SK-N-MC (cell line): Measurements from ENCODE around the gene SHISA2.

Experiments
- DNase-seq: peaks from one replicate; pipeline ENCODE4 v3.0.0-alpha.2; 2011; ENCODE audit warnings: low read depth, low spot score
- H3K27ac ChIP-seq: fragments of 200-600 bp; sonication (generic); 2 replicates; pipeline ENCODE4 v1.5.1; 2016; ENCODE audit warnings: mixed run types
- H3K36me3 ChIP-seq: fragments of 200-600 bp; sonication (generic); 2 replicates; pipeline ENCODE4 v1.6.1; 2017; ENCODE audit warnings: antibody characterized with exemption, low read length, mixed read lengths; ENCODE audit not compliant: insufficient read depth
- H3K4me3 ChIP-seq: fragments of 200-600 bp; sonication (generic); 2 replicates; pipeline ENCODE4 v1.5.1; 2016
- H3K9ac ChIP-seq: fragments of 200-600 bp; sonication (generic); 2 replicates; pipeline ENCODE4 v1.8.0; 2017; ENCODE audit warnings: mixed run types, mixed read lengths; ENCODE audit not compliant: insufficient read length
- H3K9me3 ChIP-seq: fragments of 200-600 bp; sonication (generic); 2 replicates; pipeline ENCODE4 v1.6.1; 2017; ENCODE audit warnings: low read depth, mild to moderate bottlenecking, antibody characterized with exemption, low read length, moderate library complexity, mixed read lengths
- EZH2 ChIP-seq: fragments of 200-600 bp; sonication (generic); IDR thresholded peaks from one replicate; pipeline ENCODE4 v1.6.1; 2017; ENCODE audit warnings: antibody characterized with exemption
- FOXP2 ChIP-seq: optimal IDR thresholded peaks from 2 replicates; pipeline ENCODE3; 2011; ENCODE audit warnings: mild to moderate bottlenecking, moderate library complexity; ENCODE audit not compliant: insufficient read depth; ENCODE audit errors: extremely low read length, control extremely low read depth
- POLR2AphosphoS5 ChIP-seq: IDR thresholded peaks from 2 replicates; pipeline ENCODE4 v1.6.1; 2012; ENCODE audit warnings: mild to moderate bottlenecking, low read depth, low read length, borderline replicate concordance

The SHISA2 gene

DNA sequence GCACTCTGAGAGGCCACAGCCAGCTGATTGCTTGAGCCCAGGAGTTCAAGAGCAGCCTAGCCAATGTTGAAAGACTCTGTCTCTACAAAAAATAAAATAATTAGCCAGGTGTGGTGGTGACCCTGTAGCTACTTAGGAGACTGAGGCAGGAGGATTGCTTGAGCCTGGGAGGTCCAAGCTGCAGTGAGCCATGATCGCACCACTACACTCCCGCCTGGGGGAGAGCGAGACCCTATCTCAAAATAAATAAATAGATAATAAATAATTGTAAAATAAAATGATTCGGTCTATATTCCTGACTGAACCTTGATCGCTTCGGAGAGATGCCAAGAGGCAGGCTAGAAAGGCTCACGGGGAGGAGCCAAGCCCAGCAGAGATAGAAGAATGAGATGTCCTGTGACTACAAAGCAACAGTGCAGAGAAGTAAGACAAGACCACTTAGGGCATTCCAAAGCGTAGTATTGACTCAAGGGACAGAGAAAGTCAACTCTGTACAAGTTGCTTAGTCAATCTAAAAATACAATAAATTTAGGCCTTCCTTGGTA lies 12.8 kb downstream of the SHISA2 start:
- no peaks in the 10 kb centered on the region for H3K36me3 ChIP-seq
- H3K9me3 ChIP-seq: no peaks in the 10 kb centered on the region
- no peak overlapping the region for H3K27ac ChIP-seq
- no peak for DNase-seq
- TF ChIP-seq FOXP2 (no peak), EZH2 (no peak), POLR2AphosphoS5 (no peak)
- H3K9ac ChIP-seq: no peak overlapping the region
- H3K4me3 ChIP-seq: no peak overlapping the region

DNA sequence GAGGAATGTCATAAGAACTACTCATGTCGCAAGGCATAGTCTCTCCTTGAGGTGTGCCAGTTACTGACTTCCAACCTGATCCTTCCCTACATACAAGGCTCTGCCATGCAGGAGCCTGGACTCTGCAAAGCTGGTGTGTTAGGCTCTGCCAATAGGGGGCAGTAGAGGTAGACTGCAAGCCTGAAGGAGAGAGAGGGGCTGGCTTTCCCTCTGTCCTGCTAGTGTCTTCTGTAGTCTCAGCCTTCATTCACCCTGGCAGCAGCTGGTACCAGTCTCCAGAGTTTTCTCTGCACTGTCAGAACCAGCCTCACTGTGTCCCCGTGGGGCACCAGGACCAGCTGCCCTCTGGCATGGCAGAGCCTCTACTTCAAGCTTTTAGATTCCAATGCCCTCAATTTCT lies 14.5 kb downstream of the SHISA2 start:
- no peaks in the 10 kb centered on the region for H3K36me3 ChIP-seq
- no peak overlapping the region for H3K9ac ChIP-seq
- H3K4me3 ChIP-seq: no peak overlapping the region
- no peaks in the 10 kb centered on the region for H3K9me3 ChIP-seq
- no peak for DNase-seq
- TF ChIP-seq POLR2AphosphoS5: no peak
- TF ChIP-seq FOXP2: no peak
- TF ChIP-seq EZH2: no peak
- no peak overlapping the region for H3K27ac ChIP-seq

DNA sequence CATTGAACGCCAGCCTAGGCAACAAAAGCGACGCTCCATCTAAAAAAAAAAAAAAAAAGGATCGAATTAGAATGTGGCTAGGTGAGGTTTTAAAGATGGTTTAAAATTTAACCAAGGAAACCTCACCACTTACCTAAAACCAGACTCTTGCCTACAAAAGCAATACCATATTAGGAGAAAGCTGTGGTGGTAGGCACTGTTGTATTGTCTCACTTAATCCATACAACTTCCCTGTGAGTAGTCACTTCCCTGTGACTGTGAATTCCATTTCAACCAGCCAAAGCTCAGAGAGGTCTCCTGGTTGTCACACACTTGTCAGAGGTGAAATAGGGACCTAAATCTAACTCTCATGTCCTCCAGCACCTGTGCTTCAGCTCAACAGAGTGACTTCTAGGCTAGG lies 15.4 kb downstream of the SHISA2 start:
- TF ChIP-seq POLR2AphosphoS5 (no peak), FOXP2 (no peak), EZH2 (no peak)
- H3K9ac ChIP-seq: no peak overlapping the region
- no peak for DNase-seq
- H3K9me3 ChIP-seq: no peaks in the 10 kb centered on the region
- H3K27ac ChIP-seq: no peak overlapping the region
- no peak overlapping the region for H3K4me3 ChIP-seq
- no peaks in the 10 kb centered on the region for H3K36me3 ChIP-seq

DNA sequence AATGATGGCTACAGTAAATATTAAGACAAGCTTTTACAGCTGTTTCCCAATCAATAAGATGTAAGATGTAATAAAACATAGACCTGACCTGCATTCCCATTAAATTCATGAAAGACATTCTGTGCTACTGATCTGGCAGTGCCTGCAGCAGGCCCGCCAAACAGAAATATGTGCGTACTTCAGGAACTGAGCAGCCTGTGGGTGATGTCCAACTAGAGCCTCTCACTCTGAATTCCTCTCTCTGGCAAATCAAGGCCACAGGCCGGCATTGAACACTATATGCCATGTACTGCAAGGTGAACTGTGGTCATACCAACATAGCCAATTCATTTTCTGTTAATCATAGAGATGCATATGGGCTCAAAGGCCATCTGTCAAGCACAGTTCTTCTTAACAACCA lies 17.8 kb downstream of the SHISA2 start:
- Histone ChIP-seq H3K36me3 (no peaks in the 10 kb centered on the region), H3K4me3 (no peak overlapping the region), H3K27ac (no peak overlapping the region), H3K9ac (no peak overlapping the region), H3K9me3 (no peaks in the 10 kb centered on the region)
- no peak for TF ChIP-seq FOXP2
- TF ChIP-seq EZH2: no peak
- no peak for DNase-seq

GRCh38 chr13:26030331-26030730 lies 21.5 kb downstream of the SHISA2 start:
- no peak for TF ChIP-seq POLR2AphosphoS5
- TF ChIP-seq EZH2: no peak
- TF ChIP-seq FOXP2: no peak
- H3K27ac ChIP-seq: no peak overlapping the region
- H3K36me3 ChIP-seq: no peaks in the 10 kb centered on the region
- no peak overlapping the region for H3K4me3 ChIP-seq
- no peak overlapping the region for H3K9ac ChIP-seq
- DNase-seq: no peak
- H3K9me3 ChIP-seq: no peaks in the 10 kb centered on the region

GRCh38 chr13:26029581-26030136 lies 22.2 kb downstream of the SHISA2 start:
- H3K9ac ChIP-seq: no peak overlapping the region
- DNase-seq: no peak
- no peak overlapping the region for H3K4me3 ChIP-seq
- no peaks in the 10 kb centered on the region for H3K36me3 ChIP-seq
- no peak overlapping the region for H3K27ac ChIP-seq
- no peaks in the 10 kb centered on the region for H3K9me3 ChIP-seq
- TF ChIP-seq FOXP2 (no peak), EZH2 (no peak)

GRCh38 chr13:26026211-26026610 lies 25.6 kb downstream of the SHISA2 start:
- no peak for TF ChIP-seq FOXP2
- no peak for TF ChIP-seq EZH2
- no peak for TF ChIP-seq POLR2AphosphoS5
- Histone ChIP-seq H3K36me3 (no peaks in the 10 kb centered on the region), H3K27ac (no peak overlapping the region), H3K4me3 (no peak overlapping the region), H3K9me3 (no peaks in the 10 kb centered on the region), H3K9ac (no peak overlapping the region)
- DNase-seq: no peak

- Histone ChIP-seq H3K9me3 (no peaks in the 10 kb centered on the region), H3K27ac (no peak overlapping the region), H3K4me3 (no peak overlapping the region), H3K9ac (no peak overlapping the region), H3K36me3 (no peaks in the 10 kb centered on the region)
- DNase-seq: no peak
- TF ChIP-seq FOXP2 (no peak), POLR2AphosphoS5 (no peak), EZH2 (no peak)
Measured at GRCh38 chr13:26025771-26026170, 26.0 kb downstream of the SHISA2 start.

DNA sequence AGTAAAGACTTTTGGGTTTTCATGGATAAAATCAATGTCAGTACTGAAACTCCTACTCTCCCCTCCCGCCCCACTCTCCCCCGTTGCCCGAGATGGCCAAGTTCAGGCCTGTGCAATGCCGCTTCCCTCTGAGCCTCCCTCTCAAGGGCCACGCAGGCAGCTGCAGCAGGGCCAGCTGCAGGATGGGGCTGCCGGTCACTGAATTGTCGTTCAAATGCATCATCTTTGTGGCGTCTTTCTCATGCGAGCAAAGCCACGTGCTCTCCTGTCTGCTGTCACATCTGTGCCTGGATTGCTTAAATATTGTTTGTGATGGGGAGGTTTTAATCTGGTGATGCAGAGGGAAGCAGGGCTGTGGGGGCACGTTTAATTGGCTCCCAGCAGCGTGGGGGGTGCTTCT lies 26.6 kb downstream of the SHISA2 start:
- Histone ChIP-seq H3K36me3 (no peaks in the 10 kb centered on the region), H3K9ac (no peak overlapping the region), H3K9me3 (no peaks in the 10 kb centered on the region), H3K27ac (no peak overlapping the region), H3K4me3 (no peak overlapping the region)
- TF ChIP-seq POLR2AphosphoS5 (no peak), EZH2 (no peak), FOXP2 (no peak)
- no peak for DNase-seq
